Vagina (tissue), 2 donors: Measurements from ENCODE around the gene COLEC12. TPM values are rescaled to one million over a fixed set of nuclear protein-coding genes. Genes with fewer than 3 reads are reported as not detected.
"Not testable (repeated sequence)": the region's sequence is repeated elsewhere in the genome, so short reads cannot be mapped to it uniquely, and the experiment has no call there.

Experiments
- DNase-seq, 2 donors: peaks; one replicate each; pipeline ENCODE4 v3.0.0-alpha.2; 2017; ENCODE audit errors: extremely low spot score in 2 of 2
- H3K27ac ChIP-seq: fragments of 200-600 bp; sonication (generic); one replicate; pipeline ENCODE4 v1.5.1; 2019
- H3K27me3 ChIP-seq: fragments of 200-600 bp; sonication (generic); one replicate; pipeline ENCODE4 v1.5.1; 2019
- H3K36me3 ChIP-seq, 2 donors: fragments of 200-600 bp; sonication (generic); one replicate each; pipeline ENCODE4 v1.5.1; 2017 to 2019
- H3K4me1 ChIP-seq: fragments of 200-600 bp; sonication (generic); one replicate; pipeline ENCODE4 v1.5.1; 2019
- H3K4me3 ChIP-seq, 2 donors: fragments of 200-600 bp; sonication (generic); 1 replicate in 1 of 2; 2 replicates in 1 of 2; pipeline ENCODE4 v1.5.1; 2016 to 2019
- H3K9me3 ChIP-seq: fragments of 200-600 bp; sonication (generic); one replicate; pipeline ENCODE4 v1.5.1; 2019
- CTCF ChIP-seq, 3 experiments: fragments of 450-650 bp in 2 of 3; fragments of 200-600 bp in 1 of 3; sonication (generic) in 1 of 3; IDR thresholded peaks; one replicate each; pipeline ENCODE4 v1.5.1; 2017 to 2019; ENCODE audit warnings: antibody characterized with exemption in 3 of 3, mild to moderate bottlenecking in 2 of 3, moderate library complexity in 2 of 3
- POLR2A ChIP-seq, 2 donors: fragments of 450-650 bp; IDR thresholded peaks; one replicate each; pipeline ENCODE4 v1.6.1; 2017; ENCODE audit warnings: antibody characterized with exemption in 2 of 2, mild to moderate bottlenecking in 2 of 2, moderate library complexity in 2 of 2
- POLR2AphosphoS5 ChIP-seq, 2 donors: sonication (generic); formaldehyde crosslinking; IDR thresholded peaks; one replicate each; pipeline ENCODE4 v1.9.0; 2017; ENCODE audit warnings: antibody characterized with exemption in 2 of 2, mild to moderate bottlenecking in 2 of 2, low read depth in 1 of 2; ENCODE audit not compliant: insufficient read depth in 1 of 2
- intact Hi-C: fragments of 100-400 bp; cut with DNase I; formaldehyde crosslinking; loops from one replicate; pipeline ENCODE4 v1.15.1; 2023
- total RNA-seq: library from RNA; depleted of rRNA; stranded (reverse); fragments of >200 nt; gene quantifications from one replicate; pipeline ENCODE4 v1.2.3, GENCODE V29; 2016

The COLEC12 gene
- total RNA-seq, 1 donor from 2014 or later = 18.9 TPM

GRCh38 chr18:410047-410455 is 90.5 kb downstream of the COLEC12 start:
- Histone ChIP-seq H3K4me1 (no peaks in the 10 kb centered on the region), H3K27me3 (no peaks in the 10 kb centered on the region), H3K36me3 (no peaks in the 10 kb centered on the region), H3K4me3 (no peak overlapping the region), H3K27ac (no peak overlapping the region), H3K9me3 (no peaks in the 10 kb centered on the region)
- intact Hi-C loops = no loop called here
- TF ChIP-seq POLR2AphosphoS5 (IDR thresholded peaks at IDR 0.05; ENCODE audit: insufficient read depth in 1 of 2, low read depth in 1 of 2) = no peak
- no peak for TF ChIP-seq CTCF (IDR thresholded peaks at IDR 0.05)
- no peak for TF ChIP-seq POLR2A (IDR thresholded peaks at IDR 0.05)
- DNase-seq = no peak

- Histone ChIP-seq H3K36me3 (no peaks in the 10 kb centered on the region), H3K4me3 (no peak overlapping the region), H3K4me1 (no peaks in the 10 kb centered on the region), H3K27me3 (no peaks in the 10 kb centered on the region), H3K27ac (no peak overlapping the region), H3K9me3 (no peaks in the 10 kb centered on the region)
- DNase-seq = no peak
- TF ChIP-seq POLR2AphosphoS5 (IDR thresholded peaks at IDR 0.05; ENCODE audit: insufficient read depth in 1 of 2, low read depth in 1 of 2) = no peak
- TF ChIP-seq CTCF (IDR thresholded peaks at IDR 0.05) = no peak
- no peak for TF ChIP-seq POLR2A (IDR thresholded peaks at IDR 0.05)
- intact Hi-C loops = no loop called here
Measured at GRCh38 chr18:408367-408766, 92.1 kb downstream of the COLEC12 start.

GRCh38 chr18:407626-408224 is 92.8 kb downstream of the COLEC12 start:
- Histone ChIP-seq H3K27ac (no peak overlapping the region), H3K27me3 (no peaks in the 10 kb centered on the region), H3K9me3 (no peaks in the 10 kb centered on the region), H3K36me3 (no peaks in the 10 kb centered on the region), H3K4me3 (no peak overlapping the region), H3K4me1 (no peaks in the 10 kb centered on the region)
- intact Hi-C loops = no loop called here
- no peak for TF ChIP-seq POLR2AphosphoS5 (IDR thresholded peaks at IDR 0.05; ENCODE audit: insufficient read depth in 1 of 2, low read depth in 1 of 2)
- TF ChIP-seq POLR2A (IDR thresholded peaks at IDR 0.05) = no peak
- TF ChIP-seq CTCF (IDR thresholded peaks at IDR 0.05) = no peak
- DNase-seq = no peak

GRCh38 chr18:407191-407590 is 93.3 kb downstream of the COLEC12 start:
- Histone ChIP-seq H3K27me3 (no peaks in the 10 kb centered on the region), H3K9me3 (no peaks in the 10 kb centered on the region), H3K36me3 (no peaks in the 10 kb centered on the region), H3K4me3 (no peak overlapping the region), H3K4me1 (no peaks in the 10 kb centered on the region), H3K27ac (no peak overlapping the region)
- no peak for DNase-seq
- TF ChIP-seq CTCF (IDR thresholded peaks at IDR 0.05) (no peak), POLR2A (IDR thresholded peaks at IDR 0.05) (no peak), POLR2AphosphoS5 (IDR thresholded peaks at IDR 0.05; ENCODE audit: insufficient read depth in 1 of 2, low read depth in 1 of 2) (no peak)
- intact Hi-C loops = no loop called here

- intact Hi-C loops = no loop called here
- no peaks in the 10 kb centered on the region for H3K9me3 ChIP-seq
Measured at GRCh38 chr18:406677-407076, 93.8 kb downstream of the COLEC12 start.

GRCh38 chr18:405006-405405 is 95.5 kb downstream of the COLEC12 start:
- H3K27ac ChIP-seq, H3K27me3 ChIP-seq: not testable (repeated sequence)

More at GRCh38 chr18:406677-407076, 93.8 kb downstream of the COLEC12 start:
- Histone ChIP-seq H3K4me1 (no peaks in the 10 kb centered on the region), H3K27ac (no peak overlapping the region), H3K4me3 (no peak overlapping the region), H3K36me3 (no peaks in the 10 kb centered on the region), H3K27me3 (no peaks in the 10 kb centered on the region)
- no peak for DNase-seq
- TF ChIP-seq POLR2A (IDR thresholded peaks at IDR 0.05) (no peak), CTCF (IDR thresholded peaks at IDR 0.05) (no peak), POLR2AphosphoS5 (IDR thresholded peaks at IDR 0.05; ENCODE audit: insufficient read depth in 1 of 2, low read depth in 1 of 2) (no peak)

More at GRCh38 chr18:405006-405405, 95.5 kb downstream of the COLEC12 start:
- DNase-seq, H3K36me3 ChIP-seq, H3K9me3 ChIP-seq, intact Hi-C loops, H3K4me3 ChIP-seq, H3K4me1 ChIP-seq: not testable (repeated sequence)
